Osteoblast (primary cell): ENCODE results near the gene MOB4. TPM values are rescaled to one million over a fixed set of nuclear protein-coding genes. Genes with fewer than 3 reads are reported as not detected.

Source experiments
- DNase-seq: peaks from one replicate; pipeline ENCODE4 v3.0.0; 2011; ENCODE audit warnings: low spot score, mixed read lengths; ENCODE audit not compliant: insufficient read length; ENCODE audit errors: missing footprints
- H2AFZ ChIP-seq: 2 replicates; pipeline ENCODE4 v1.6.0; 2011; ENCODE audit warnings: mild to moderate bottlenecking, low read length
- H3K27ac ChIP-seq: 2 replicates; pipeline ENCODE4 v1.5.1; 2011; ENCODE audit warnings: mild to moderate bottlenecking, low read depth, low read length, moderate library complexity
- H3K27me3 ChIP-seq: 2 replicates; pipeline ENCODE4 v1.6.0; 2012; ENCODE audit warnings: mild to moderate bottlenecking, control low read depth, inconsistent platforms, low read length, moderate library complexity; ENCODE audit not compliant: insufficient read depth
- H3K36me3 ChIP-seq: 2 replicates; pipeline ENCODE4 v1.5.1; 2011; ENCODE audit warnings: mild to moderate bottlenecking, low read length, control low read depth, moderate library complexity; ENCODE audit not compliant: insufficient read depth
- H3K4me1 ChIP-seq: 2 replicates; pipeline ENCODE4 v1.5.1; 2011; ENCODE audit warnings: mild to moderate bottlenecking, low read length, control low read depth, moderate library complexity; ENCODE audit not compliant: insufficient read depth
- H3K4me2 ChIP-seq: 2 replicates; pipeline ENCODE4 v1.6.0; 2011; ENCODE audit warnings: mild to moderate bottlenecking, low read length; ENCODE audit not compliant: insufficient read depth
- H3K4me3 ChIP-seq: fragments of 200-600 bp; sonication (generic); 3 replicates; pipeline ENCODE4 v1.5.1; 2012; ENCODE audit warnings: mild to moderate bottlenecking, low read length, inconsistent platforms; ENCODE audit not compliant: insufficient read depth
- H3K79me2 ChIP-seq: 2 replicates; pipeline ENCODE4 v1.6.0; 2012; ENCODE audit warnings: mild to moderate bottlenecking, low read length, control low read depth, inconsistent platforms; ENCODE audit not compliant: insufficient read depth
- H3K9me3 ChIP-seq: 2 replicates; pipeline ENCODE4 v1.5.1; 2011; ENCODE audit warnings: low read depth, low read length, control low read depth
- H4K20me1 ChIP-seq: 2 replicates; pipeline ENCODE4 v1.6.0; 2012; ENCODE audit warnings: mild to moderate bottlenecking, low read length, control low read depth; ENCODE audit not compliant: insufficient read depth
- CTCF ChIP-seq: IDR thresholded peaks from 2 replicates; pipeline ENCODE4 v1.5.1; 2011; ENCODE audit warnings: mild to moderate bottlenecking, low read depth, low read length, moderate library complexity; ENCODE audit errors: extremely low read depth
- total RNA-seq: library from RNA; depleted of rRNA; stranded (reverse); fragments of >200 nt; gene quantifications from 2 replicates; pipeline ENCODE4 v1.2.3, GENCODE V29; 2012

The MOB4 gene
- total RNA-seq, 1 donor: 26.4 TPM

GRCh38 chr2:197486175-197486574 is 29.7 kb upstream of the MOB4 start:
- Histone ChIP-seq H3K4me1 (no peaks in the 10 kb centered on the region), H2AFZ (no peak overlapping the region), H3K9me3 (peaks cover 4% of the 10 kb centered on the region), H3K27ac (no peak overlapping the region), H3K79me2 (no peaks in the 10 kb centered on the region), H3K27me3 (no peaks in the 10 kb centered on the region), H3K36me3 (peaks cover 60% of the 10 kb centered on the region), H3K4me3 (no peak overlapping the region), H3K4me2 (no peak overlapping the region), H4K20me1 (no peaks in the 10 kb centered on the region)
- DNase-seq: no peak
- no peak for TF ChIP-seq CTCF

GRCh38 chr2:197487385-197487784 is 28.5 kb upstream of the MOB4 start:
- H3K4me1 ChIP-seq: no peaks in the 10 kb centered on the region
- no peaks in the 10 kb centered on the region for H3K79me2 ChIP-seq
- H3K9me3 ChIP-seq: peaks cover 4% of the 10 kb centered on the region
- TF ChIP-seq CTCF: no peak
- H3K36me3 ChIP-seq: peaks cover 73% of the 10 kb centered on the region
- H3K27ac ChIP-seq: no peak overlapping the region
- no peaks in the 10 kb centered on the region for H4K20me1 ChIP-seq
- H2AFZ ChIP-seq: no peak overlapping the region
- no peak for DNase-seq
- no peak overlapping the region for H3K4me3 ChIP-seq
- no peak overlapping the region for H3K4me2 ChIP-seq
- H3K27me3 ChIP-seq: no peaks in the 10 kb centered on the region

- Histone ChIP-seq H4K20me1 (peaks cover 21% of the 10 kb centered on the region), H3K79me2 (peaks cover 53% of the 10 kb centered on the region), H2AFZ (no peak overlapping the region), H3K27me3 (no peaks in the 10 kb centered on the region), H3K4me2 (no peak overlapping the region), H3K9me3 (no peaks in the 10 kb centered on the region), H3K4me3 (no peak overlapping the region), H3K36me3 (peaks cover 73% of the 10 kb centered on the region), H3K27ac (no peak overlapping the region), H3K4me1 (peaks cover 11% of the 10 kb centered on the region)
- DNase-seq: no peak
- TF ChIP-seq CTCF: no peak
These were observed 20.3 kb upstream of the MOB4 start for GRCh38 chr2:197495433-197496134.

GRCh38 chr2:197496695-197497094 is 19.2 kb upstream of the MOB4 start:
- Histone ChIP-seq H3K4me1 (peaks cover 14% of the 10 kb centered on the region), H3K27ac (no peak overlapping the region), H3K36me3 (peaks cover 63% of the 10 kb centered on the region), H3K4me3 (no peak overlapping the region), H3K27me3 (no peaks in the 10 kb centered on the region), H4K20me1 (peaks cover 21% of the 10 kb centered on the region), H3K79me2 (peaks cover 64% of the 10 kb centered on the region), H2AFZ (no peak overlapping the region), H3K4me2 (no peak overlapping the region), H3K9me3 (no peaks in the 10 kb centered on the region)
- no peak for DNase-seq
- TF ChIP-seq CTCF: no peak
